HG02571 (cell line): ENCODE measurements around the gene BLOC1S1.

Experiments used
- ATAC-seq: cut with Tn5 transposase; IDR thresholded peaks from one replicate; pipeline ENCODE4 v1.9.1; 2021; ENCODE audit warnings: mild to moderate bottlenecking, moderate library complexity; ENCODE audit not compliant: unreplicated experiment

The BLOC1S1 gene

DNA sequence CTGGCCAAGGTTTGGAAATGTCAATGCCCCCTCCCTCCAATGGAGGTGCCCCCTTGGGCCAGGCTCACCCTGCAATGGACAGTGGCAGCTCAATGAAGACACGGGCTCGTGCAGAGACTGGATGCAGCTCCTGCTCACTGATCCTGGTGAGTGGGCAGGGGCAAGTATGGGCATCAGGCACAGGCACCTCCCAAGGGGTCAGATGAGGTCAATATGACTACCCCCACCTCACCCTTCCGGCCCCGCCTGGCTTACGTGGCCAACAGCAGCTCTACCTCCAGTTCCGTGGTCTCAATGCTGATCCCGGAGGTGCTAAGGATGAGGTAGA, 21.7 kb upstream of the BLOC1S1 start:
- ATAC-seq = no peak

DNA sequence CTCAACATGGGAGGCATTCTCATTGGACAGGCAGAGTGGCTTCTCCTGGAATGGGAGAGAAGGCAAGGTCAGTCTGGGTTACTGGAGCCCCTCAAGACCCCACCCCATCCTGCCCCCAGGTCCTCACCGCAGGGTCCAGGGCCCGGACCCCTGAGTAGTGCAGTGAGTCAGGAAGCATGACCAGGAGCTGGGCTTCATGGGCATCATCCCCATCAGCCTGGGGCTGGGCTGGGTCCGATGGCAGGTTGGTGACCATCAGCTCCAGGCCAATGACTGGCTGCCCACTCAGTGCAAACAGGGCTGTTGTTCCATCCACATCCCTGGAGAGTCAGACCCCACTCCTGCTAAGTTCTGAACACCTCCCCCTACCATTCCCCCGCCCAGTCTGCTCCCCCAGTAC, 21.2 kb upstream of the BLOC1S1 start:
- ATAC-seq = no peak

DNA sequence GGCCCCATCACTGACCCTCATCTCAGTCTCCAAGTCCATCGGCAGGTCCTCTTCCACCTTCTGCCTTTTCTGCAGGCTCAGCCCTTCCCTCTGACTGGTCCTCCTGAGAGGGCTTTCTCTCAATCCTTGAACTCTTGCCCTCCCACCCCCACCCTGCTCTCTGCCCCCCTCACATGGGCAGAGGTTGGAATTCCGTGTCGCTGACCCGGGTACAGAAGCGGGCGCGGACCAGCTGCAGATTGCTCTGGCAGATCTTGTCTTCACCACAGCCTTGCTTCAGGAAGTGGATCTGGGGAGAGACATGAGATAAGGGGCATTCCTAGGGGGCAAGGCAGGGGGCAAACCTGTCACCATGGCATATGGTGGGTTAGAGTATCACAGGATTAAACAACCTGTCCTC, 20.5 kb upstream of the BLOC1S1 start:
- ATAC-seq = no peak

DNA sequence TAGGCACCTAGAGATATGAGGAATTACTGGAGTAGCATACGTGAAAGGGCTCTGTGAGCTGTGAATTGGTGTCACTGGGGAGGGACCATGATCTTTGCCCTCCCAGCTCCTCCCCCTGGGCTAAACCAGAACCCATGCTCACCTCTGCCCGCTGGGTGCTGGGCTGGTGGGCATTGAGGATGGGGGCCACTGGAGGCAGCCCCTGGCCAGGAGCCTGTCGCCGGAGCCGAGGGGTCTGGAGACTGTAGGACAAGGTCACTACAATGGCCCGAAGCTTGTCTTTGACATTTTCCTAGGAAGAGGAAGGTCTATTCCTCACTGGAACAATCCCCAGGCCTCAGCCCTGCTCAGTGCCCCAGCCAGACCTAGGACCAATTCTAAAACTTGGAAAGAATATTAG, 19.7 kb upstream of the BLOC1S1 start:
- ATAC-seq = no peak

DNA sequence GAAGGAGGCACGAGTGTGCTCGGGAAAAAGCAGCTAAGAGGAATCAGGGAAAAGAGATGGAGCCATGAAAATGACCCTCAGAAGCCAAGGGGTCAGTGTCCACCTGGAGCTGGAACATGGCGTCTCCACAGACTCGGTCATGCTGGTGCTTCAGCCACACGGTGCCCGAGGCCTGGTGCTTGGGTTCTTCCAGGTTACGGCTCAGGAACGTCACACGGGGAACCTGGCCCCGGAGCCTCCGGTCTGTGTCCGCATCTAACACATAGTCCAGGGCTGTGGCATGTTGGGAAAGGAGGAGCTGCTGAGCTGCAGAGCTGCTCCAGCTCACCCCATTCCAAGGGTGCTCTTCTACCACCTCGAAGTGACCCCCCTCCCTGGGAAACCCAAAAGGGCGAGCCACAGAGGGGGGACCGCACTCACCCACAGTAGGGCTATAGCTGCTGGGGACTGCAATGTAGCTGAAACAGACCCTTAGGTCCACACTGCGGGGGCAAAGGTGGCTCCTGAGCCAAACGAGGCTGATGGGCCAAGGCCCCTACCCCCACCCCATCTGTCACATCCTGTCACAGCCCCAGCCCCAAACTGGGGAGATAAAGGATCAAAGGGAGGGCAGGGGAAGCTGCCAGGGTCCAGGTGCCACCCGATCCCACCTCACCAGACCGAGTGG, 18.9 kb upstream of the BLOC1S1 start:
- ATAC-seq = no peak

DNA sequence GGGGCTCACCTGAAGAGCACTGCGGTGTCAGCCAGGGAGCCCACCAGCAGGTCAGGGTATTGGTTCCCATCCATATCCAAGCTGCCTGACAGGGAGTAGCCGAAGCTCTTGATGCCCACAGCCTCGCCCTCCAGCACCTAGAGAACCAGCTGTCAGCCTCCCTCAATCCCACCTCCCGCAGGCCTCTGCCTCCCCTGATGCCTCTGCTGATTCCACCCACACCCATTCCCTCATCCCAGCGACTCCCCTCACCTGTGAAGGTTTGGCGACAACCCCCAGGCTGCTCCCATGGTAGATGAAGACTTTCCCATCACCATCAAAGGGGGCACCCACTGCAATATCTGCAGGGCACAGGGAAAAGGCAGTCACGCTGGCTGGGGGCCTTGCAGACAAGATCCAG, 18.2 kb upstream of the BLOC1S1 start:
- ATAC-seq = no peak

DNA sequence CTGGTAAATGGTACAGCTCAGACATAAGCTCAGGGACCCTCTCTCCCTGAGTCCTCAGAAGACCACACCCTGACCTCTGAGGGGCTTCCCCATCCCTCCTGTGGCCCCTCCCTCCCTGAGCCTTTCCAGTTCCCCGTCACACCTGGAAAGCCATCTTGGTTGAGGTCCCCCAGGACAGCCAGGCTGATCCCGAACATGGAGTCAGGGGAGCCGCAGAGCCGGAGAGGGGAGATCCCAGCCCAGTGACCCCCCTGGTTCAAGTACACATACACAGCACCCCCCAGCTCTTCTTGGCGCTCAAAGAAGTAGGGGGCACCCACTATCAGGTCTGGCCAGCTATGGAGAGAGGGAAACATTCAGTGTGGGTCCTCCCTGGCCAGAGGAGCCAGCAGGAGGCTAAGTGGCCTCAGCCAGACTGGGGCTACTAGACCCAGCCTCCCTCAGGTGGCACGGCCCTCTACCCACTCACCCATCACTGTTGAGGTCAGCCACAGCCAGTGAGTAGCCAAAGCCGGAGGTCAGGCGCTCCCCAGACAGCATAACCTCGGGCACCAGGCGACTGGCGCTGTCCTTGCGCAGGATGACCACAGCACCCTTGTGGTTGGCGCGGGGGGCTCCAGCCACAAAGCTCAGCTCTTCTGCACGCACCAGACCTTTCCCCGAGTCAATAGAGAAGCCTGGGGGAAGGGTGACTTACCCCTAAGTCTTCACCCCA, 17.4 kb upstream of the BLOC1S1 start:
- no peak for ATAC-seq

DNA sequence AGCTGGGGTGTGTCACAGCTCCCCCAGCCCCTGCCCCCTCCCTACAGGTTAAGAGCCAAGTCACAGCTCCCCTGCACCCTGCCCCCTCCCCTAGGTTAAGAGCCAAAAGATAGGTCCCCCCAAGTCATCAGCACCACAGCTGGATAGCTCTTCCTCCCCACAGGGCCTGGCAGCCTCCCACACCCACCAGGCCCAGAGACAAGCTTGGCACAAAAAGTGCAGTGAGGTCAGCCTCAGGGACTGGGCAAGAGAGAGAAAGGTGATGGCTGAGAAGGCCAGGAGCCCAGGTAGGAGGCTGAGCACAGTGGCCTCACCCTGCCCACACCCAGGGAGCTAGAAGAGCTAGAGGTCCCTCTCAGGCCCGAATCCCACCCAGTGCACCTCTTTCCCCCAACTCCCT, 16.9 kb upstream of the BLOC1S1 start:
- ATAC-seq = no peak

DNA sequence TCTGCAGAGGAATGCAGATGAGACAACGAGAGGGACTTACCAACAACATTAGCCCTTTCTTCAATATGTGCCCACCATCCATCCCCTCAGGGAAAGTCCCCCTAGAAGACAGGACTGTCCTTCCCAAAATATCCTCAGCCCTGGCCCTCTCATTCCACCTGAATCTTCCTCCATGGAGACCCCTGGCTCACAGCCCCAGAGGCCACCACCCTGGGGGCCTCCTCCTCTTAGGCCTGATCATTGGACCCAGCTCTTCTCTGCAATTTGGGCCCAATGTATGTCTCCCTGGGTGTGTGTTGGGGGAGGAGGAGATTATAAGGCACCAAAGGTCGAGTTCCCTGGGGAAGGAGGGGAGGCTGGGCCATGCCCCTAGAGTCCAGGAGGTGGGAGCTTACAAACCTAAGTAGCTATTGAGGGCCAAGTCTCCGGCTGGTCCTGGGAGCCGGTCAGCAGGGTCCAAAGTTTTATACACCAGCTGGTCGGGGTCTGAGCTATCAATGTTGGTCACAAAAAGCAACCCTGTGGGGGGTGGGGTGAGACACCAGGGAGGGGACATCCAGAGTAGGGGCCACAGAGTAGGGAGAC, 16.3 kb upstream of the BLOC1S1 start:
- ATAC-seq = no peak

DNA sequence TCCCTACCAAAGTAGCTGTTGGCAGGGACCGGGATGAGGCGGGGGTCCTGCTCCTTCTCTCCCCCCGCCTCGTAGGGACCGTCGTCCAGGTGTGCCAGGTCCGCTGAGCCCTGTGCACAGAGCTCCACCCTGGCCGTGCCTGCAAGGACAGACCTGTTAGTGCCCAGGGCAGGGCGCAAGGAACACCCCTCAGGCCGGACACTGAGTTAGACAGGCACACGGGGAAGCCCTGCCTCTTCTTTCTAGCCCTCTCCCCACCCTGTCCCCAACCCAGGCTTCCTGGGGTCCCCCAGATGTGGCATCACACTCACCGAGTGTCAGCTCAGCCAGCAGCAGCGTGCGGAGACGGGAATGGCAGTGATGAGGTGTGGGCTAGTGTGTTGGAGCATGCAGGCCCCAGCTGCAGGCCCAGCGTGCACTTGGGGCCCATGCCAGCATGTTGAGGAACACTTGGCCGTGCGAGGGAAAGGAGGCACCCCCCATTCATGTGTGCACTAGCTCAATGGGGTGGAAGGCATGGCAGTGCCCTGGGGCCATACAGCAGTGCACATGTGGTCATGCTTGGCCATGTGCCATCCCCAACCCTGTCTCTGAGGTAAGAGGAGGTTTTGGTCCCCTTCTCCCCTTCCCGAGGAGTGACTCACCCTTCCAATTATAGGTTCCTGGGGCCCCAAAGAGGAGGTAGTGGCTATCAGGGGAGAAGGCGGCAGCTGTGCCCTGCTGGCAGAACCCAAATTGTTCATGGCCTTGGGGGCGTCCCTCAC, 15.4 kb upstream of the BLOC1S1 start:
- no peak for ATAC-seq

DNA sequence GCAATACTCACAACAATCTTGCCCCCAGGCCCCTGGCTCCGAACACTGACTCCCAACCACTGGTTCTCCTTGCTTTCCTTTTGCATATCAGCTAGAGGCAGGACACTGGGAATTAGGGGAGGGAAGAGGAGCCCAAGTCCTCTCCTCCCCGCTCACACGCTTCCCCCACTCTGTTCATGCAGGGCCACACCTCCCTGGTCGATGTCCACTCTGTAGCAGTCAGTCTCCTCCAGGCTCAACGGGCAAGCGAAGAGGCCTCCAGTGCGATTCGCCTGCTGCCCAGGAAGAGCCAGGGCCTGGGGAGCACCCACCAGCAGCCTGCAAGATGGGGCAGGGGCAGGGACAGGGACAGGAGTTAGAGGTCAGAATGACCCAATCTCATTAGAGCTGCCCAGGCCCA, 13.0 kb upstream of the BLOC1S1 start:
- ATAC-seq = no peak

DNA sequence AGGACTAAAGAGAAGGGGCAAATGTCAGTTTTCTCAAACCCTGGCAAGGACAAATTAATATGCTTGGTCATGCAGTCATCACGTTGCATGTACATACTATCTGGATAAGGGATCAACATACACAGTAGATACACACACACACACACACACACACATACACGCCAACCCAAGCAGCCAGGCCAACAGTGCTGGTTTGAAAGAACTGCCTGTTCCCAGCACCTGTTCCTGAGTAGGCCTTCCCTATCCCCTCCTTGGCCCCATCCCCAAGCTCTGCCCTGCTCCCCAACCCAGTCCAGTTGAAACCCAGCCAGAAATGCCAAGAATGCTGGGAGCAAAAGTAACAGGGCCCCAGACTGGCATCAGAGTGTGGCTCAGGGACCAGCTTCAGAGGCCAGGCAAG, 12.6 kb upstream of the BLOC1S1 start:
- no peak for ATAC-seq

DNA sequence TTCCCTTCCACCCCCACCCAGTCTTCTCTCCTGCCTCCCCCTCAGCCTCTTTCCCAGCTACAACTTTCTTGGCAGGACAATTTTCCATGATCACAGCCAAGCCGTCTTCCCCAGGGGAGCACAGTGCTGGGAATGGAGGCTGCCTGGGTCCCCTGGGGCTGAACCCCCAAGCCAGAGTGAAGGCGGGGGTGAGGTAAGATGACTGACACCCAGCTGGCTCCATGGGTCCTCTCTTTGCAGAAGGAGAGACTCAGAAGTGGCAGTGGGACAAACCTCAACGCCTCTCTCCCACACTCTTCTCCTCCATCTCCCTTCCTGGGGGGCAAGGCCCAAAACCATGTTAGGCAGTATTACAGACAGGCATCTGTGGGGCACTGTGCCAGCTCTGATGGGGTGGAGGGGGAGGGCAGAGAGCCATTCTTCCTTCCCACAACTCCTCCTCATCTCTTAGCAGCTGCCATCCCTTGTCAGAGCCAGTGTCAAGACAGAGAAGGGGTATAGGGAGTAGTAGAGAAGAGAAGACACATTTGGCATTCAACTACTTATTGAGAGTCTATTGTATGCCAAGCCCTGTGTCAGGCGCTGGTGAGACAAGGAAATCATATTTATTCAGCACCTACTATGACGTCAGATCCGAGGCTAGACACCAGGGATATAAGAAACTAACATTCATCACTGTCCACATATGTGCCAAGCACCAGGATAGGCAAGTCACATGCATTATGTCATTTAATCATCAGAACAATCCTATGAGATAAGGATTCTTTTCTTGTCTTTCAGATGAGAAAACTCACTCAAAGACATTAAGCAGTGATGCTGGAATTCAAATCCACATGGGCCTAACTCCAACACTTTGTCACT, 11.7 kb upstream of the BLOC1S1 start:
- ATAC-seq = no peak

DNA sequence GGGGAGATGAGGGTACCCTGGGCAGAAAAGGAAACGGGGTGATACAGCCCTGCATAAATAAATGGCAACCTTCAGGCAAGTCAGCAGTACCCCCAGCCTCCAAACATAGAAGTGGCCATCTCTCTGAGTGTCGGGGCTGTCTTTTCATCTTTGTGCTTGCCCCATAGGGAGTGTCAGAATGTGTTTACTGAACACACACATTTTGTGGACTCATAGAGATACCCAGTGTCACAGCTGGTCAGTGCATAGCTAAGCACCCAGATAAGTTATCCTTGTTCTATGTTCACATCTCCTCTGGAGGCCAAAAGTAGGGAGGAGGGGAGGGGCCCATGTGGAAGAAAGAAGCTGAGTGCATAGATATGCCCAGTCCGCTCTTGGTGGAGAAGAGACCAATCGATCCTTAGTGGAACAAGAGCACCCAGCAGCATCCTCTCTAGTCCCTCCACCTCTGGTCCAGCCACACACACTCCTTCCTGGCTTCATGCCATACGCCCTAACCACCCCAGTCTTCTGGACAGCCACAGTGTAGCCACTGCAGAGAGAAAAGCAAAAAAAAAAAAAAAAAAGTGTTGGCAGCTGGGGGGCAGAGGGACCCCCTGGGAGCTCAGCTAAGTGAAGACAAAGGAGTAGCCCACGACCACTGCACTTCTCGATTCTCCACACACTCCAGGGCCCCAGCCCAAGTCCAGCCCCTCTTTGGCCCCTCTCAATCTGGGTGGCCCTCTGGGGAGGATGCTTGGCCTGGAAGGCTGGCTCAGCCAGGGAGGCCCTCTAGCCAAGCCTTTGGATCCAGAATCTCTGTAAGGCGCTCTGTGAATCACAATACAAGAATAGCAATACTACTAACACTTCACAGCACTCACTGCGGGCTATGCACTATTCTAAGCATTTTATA, 10.8 kb upstream of the BLOC1S1 start:
- ATAC-seq = no peak

DNA sequence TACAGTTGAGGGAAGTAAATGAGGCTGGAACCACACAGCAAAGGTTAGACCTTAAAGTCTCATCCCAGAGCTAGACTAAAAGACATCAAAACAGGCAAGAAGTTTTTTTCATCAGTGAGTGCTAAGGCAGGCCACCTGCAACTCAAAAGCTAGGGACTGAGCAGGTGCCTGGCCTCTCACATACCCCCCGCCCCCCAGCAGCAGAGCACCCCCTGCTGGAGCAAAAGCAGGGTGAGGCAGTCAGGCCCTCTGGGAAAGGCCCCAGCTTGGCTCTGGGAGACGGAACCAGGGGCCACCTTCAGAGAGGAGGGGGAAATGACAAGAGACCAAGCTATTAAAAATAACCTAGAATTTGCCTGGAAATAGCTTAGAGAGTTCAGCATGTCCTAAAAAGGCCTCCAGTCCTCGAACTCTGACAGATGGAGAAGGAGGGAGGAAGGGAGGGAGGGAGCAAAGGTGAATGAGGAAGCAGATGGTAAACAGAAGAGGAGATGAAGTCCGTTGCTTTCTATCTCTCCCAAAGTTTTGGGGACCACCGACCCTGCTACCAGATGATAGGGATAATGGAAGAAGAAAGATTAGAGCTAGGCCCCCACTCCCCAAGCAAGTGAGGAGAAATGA, 10.0 kb upstream of the BLOC1S1 start:
- no peak for ATAC-seq

DNA sequence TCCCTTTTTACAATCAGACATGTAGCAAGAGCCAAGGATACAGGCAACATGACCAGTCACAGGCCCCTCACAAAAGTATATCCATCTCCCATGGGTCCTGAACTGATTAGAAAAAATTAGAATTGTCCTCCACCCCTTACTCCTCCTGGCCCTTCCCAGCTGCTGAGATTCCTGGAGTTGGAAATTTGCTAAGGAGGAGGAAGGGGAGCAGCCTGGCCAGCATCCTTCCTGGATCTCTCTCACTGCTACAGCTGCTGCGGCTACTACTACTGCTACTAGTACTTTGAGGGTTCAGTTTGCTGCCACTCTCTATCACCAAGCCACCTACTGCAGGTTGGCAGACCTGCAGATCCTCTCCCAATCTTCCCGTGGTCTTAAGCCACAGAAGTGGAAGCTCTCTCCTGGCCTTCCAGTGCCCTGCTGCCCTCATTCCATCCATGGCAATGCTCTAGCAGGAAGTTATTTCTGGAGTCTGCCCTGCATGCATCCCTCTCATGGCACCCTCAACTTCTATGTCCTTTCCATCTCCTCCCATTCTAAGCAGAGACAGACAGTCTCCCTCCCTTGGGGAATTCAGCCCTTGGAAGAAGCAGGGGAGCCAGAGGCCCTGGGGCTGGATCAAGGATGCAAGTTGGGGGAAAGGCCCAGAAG, 9.2 kb upstream of the BLOC1S1 start:
- no peak for ATAC-seq

DNA sequence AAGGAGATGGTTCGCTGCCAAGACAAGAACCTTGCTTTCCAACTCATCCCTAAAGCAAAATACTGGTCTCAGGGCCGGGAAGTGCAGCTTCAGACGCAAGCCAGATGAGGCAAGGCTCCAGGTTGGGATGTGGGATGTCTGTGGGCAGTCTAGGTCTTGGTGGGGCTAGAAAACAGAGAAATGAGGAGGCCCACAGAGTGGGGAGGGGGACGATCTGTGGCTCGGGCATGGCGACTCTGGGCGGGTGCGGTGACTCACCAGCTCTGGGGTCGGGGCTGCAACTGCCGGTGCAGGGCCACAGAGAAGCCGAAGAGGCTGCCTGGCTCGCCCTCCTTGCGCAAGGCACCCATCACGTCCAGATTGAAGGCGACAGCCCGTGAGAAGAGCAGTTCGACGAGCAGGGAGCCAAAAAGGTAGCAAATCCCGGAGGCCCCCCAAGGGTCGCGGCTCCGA, 8.6 kb upstream of the BLOC1S1 start:
- no peak for ATAC-seq

DNA sequence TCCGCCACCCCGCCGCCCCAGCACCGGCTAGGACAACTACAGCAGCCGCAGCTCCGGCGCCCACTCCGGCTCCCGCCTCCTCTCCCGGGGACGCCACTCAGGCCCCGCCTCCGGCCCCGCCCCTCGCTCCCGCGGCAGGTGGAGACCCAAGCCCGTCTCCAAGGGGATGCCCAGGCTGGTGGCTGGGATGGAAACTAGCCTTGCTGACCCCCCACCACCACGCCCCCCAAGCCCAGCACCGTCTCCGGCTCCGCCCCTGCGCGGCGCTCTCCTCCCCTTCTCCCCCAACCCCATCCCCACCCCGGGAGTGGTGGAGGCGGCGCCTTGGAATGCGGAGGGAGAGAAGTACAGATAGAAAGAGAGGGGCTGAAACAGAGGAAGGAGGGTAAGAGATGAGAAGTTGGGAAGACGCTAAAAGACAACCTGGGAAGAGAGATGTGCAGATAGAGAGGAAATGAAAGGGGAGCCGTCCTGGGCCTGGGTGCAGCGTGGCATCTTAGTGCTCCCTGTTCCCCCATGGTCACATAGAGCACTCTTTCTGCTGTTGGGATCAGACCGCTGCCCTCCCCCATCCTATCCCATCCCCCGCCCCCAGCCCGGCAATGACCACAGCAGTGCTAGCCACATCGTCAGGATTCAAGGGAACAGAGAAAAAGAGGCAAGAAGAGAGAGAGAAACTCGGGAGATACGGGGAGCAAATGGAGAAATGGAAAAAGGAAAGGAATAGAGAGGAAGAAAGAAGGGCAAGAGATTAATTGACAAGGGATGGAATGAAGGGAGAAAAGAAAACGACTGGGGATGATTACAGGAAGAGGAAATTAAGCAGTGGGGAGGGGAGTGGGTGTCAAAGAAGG, 7.8 kb upstream of the BLOC1S1 start, which contains the start of gene ITGA7:
ITGA7 (minus strand) TSS at position 64 of the 854 bp plus-strand sequence. CDS start 222 bp downstream, outside the sequence.
- ATAC-seq = peak; percentile 76
